Neural cell (in vitro differentiated cells): ENCODE data around the gene ERMAP. TPM values are rescaled to one million over a fixed set of nuclear protein-coding genes. Genes with fewer than 3 reads are reported as not detected.

ENCODE experiments used
- H2AFZ ChIP-seq: fragments of 200-600, 300-800 bp; sonication (generic), shearing (Covaris generic); 2 replicates; pipeline ENCODE4 v1.6.0; 2014; ENCODE audit warnings: low read depth, mild to moderate bottlenecking, antibody characterized with exemption, low read length, moderate library complexity
- H3F3A ChIP-seq: fragments of 200-600 bp; shearing (Covaris generic); 2 replicates; pipeline ENCODE4 v1.6.1; 2016; ENCODE audit warnings: mild to moderate bottlenecking, moderate library complexity, mixed read lengths, antibody characterized with exemption, low read length; ENCODE audit not compliant: insufficient read depth, poor library complexity, severe bottlenecking
- H3K27ac ChIP-seq: fragments of 200-600, 300-800 bp; sonication (generic), shearing (Covaris generic); 2 replicates; pipeline ENCODE4 v1.5.1; 2014; ENCODE audit warnings: mild to moderate bottlenecking, low read length, moderate library complexity
- H3K27me3 ChIP-seq: fragments of 300-800, 200-600 bp; sonication (generic), shearing (Covaris generic); 2 replicates; pipeline ENCODE4 v1.6.0; 2014; ENCODE audit warnings: mild to moderate bottlenecking, low read depth, low read length, moderate library complexity; ENCODE audit not compliant: insufficient read depth
- H3K36me3 ChIP-seq: fragments of 300-800, 200-600 bp; sonication (generic), shearing (Covaris generic); 2 replicates; pipeline ENCODE4 v1.5.1; 2014; ENCODE audit warnings: mild to moderate bottlenecking, antibody characterized with exemption, low read length, moderate library complexity; ENCODE audit not compliant: insufficient read depth
- H3K4me2 ChIP-seq: fragments of 300-800, 200-600 bp; sonication (generic), shearing (Covaris generic); 2 replicates; pipeline ENCODE4 v1.6.0; 2014; ENCODE audit warnings: mild to moderate bottlenecking, low read length
- H3K4me3 ChIP-seq: fragments of 300-800, 200-600 bp; sonication (generic), shearing (Covaris generic); 2 replicates; pipeline ENCODE4 v1.5.1; 2014; ENCODE audit warnings: mild to moderate bottlenecking, low read length, moderate library complexity
- H3K79me2 ChIP-seq: fragments of 200-600 bp; shearing (Covaris generic); replicated peaks from 2 replicates; pipeline ENCODE4 v1.6.0; 2014; ENCODE audit warnings: mild to moderate bottlenecking, low read length, moderate library complexity; ENCODE audit not compliant: insufficient read depth
- H3K9ac ChIP-seq: fragments of 300-800, 200-600 bp; sonication (generic), shearing (Covaris generic); 2 replicates; pipeline ENCODE4 v1.6.1; 2016; ENCODE audit warnings: mild to moderate bottlenecking, low read length, mixed read lengths
- H3K9me2 ChIP-seq: fragments of 200-600 bp; shearing (Covaris generic); 2 replicates; pipeline ENCODE4 v1.6.1; 2016; ENCODE audit warnings: mild to moderate bottlenecking, low read length, mixed read lengths; ENCODE audit not compliant: insufficient read depth
- H3K9me3 ChIP-seq: fragments of 200-600, 300-800 bp; sonication (generic), shearing (Covaris generic); 2 replicates; pipeline ENCODE4 v1.6.1; 2016; ENCODE audit warnings: mild to moderate bottlenecking, mixed run types, low read length, moderate library complexity, mixed read lengths
- H4K20me1 ChIP-seq: fragments of 200-600 bp; shearing (Covaris generic); 2 replicates; pipeline ENCODE4 v1.6.1; 2016; ENCODE audit warnings: mild to moderate bottlenecking, mixed run types; ENCODE audit not compliant: insufficient read depth
- EP300 ChIP-seq: fragments of 450-650 bp; conservative IDR thresholded peaks from 2 replicates; pipeline ENCODE4 v1.6.1; 2014; ENCODE audit warnings: antibody characterized with exemption, mild to moderate bottlenecking, moderate library complexity; ENCODE audit not compliant: poor library complexity, severe bottlenecking
- EZH2 ChIP-seq: fragments of 200-600, 300-800 bp; shearing (Covaris generic), sonication (generic); IDR thresholded peaks from 2 replicates; pipeline ENCODE4 v1.6.1; 2014; ENCODE audit warnings: antibody characterized with exemption, low read length, borderline replicate concordance, mild to moderate bottlenecking; ENCODE audit not compliant: insufficient read depth, poor library complexity, severe bottlenecking
- MXI1 ChIP-seq: fragments of 450-650 bp; conservative IDR thresholded peaks from 2 replicates; pipeline ENCODE4 v1.6.1; 2014; ENCODE audit warnings: antibody characterized with exemption, mild to moderate bottlenecking; ENCODE audit not compliant: poor library complexity, severe bottlenecking
- POLR2AphosphoS5 ChIP-seq: IDR thresholded peaks from 2 replicates; pipeline ENCODE4 v1.6.1; 2012
- RAD21 ChIP-seq: fragments of 450-650 bp; conservative IDR thresholded peaks from 2 replicates; pipeline ENCODE4 v1.6.1; 2014; ENCODE audit warnings: antibody characterized with exemption, mild to moderate bottlenecking, moderate library complexity
- SMC3 ChIP-seq: fragments of 450-650 bp; conservative IDR thresholded peaks from 2 replicates; pipeline ENCODE4 v1.6.1; 2014; ENCODE audit warnings: antibody characterized with exemption, mild to moderate bottlenecking, moderate library complexity; ENCODE audit not compliant: poor library complexity
- TAF1 ChIP-seq: IDR thresholded peaks from 2 replicates; pipeline ENCODE4 v1.6.1; 2012; ENCODE audit warnings: low read depth
- polyA plus RNA-seq: library from polyadenylated mRNA; depleted of rRNA; stranded (reverse); fragments of >200 nt; gene quantifications from 2 replicates; pipeline ENCODE4 v1.2.3, GENCODE V29; 2014
- TF ChIP-seq, protein P1 (sequence below): IDR thresholded peaks from 2 replicates; pipeline ENCODE4 v1.6.1; 2012; ENCODE audit warnings: borderline replicate concordance
- TF ChIP-seq, protein P2 (sequence below): fragments of 450-650 bp; IDR thresholded peaks from 2 replicates; pipeline ENCODE4 v1.5.1; 2014; ENCODE audit warnings: antibody characterized with exemption, mild to moderate bottlenecking, moderate library complexity; ENCODE audit not compliant: poor library complexity, severe bottlenecking

Gene ERMAP
- polyA plus RNA-seq, 1 donor from 2014 or later, result 10.6 TPM

DNA sequence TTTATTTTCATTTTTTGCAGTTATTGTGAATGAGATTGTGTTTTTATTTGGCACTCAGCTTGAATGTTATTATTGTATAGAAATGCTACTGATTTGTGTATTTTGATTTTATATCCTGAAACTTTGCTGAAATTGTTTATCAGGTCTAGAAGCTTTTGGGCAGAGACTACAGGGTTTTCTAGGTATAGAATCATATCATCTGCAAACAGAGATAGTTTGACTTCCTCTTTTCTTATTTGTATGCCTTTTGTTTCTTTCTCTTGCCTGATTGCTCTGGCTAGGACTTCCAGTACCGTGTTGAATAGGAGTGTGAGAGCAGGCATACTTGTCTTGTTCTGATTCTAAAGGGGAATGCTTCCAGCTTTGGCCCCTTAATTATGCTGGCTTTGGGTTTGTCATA, 56.7 kb downstream of the ERMAP start:
- H3F3A ChIP-seq, result no peaks in the 10 kb centered on the region
- no peaks in the 10 kb centered on the region for H3K9me2 ChIP-seq
- H3K9me3 ChIP-seq, result no peaks in the 10 kb centered on the region
- H2AFZ ChIP-seq, result no peak overlapping the region
- no peaks in the 10 kb centered on the region for H3K79me2 ChIP-seq
- no peak overlapping the region for H3K27ac ChIP-seq
- no peak overlapping the region for H3K9ac ChIP-seq
- H3K36me3 ChIP-seq, result no peaks in the 10 kb centered on the region
- H3K4me3 ChIP-seq, result no peak overlapping the region
- H3K27me3 ChIP-seq, result no peaks in the 10 kb centered on the region
- no peaks in the 10 kb centered on the region for H4K20me1 ChIP-seq
- no peak overlapping the region for H3K4me2 ChIP-seq
- TF ChIP-seq, protein P1, sequence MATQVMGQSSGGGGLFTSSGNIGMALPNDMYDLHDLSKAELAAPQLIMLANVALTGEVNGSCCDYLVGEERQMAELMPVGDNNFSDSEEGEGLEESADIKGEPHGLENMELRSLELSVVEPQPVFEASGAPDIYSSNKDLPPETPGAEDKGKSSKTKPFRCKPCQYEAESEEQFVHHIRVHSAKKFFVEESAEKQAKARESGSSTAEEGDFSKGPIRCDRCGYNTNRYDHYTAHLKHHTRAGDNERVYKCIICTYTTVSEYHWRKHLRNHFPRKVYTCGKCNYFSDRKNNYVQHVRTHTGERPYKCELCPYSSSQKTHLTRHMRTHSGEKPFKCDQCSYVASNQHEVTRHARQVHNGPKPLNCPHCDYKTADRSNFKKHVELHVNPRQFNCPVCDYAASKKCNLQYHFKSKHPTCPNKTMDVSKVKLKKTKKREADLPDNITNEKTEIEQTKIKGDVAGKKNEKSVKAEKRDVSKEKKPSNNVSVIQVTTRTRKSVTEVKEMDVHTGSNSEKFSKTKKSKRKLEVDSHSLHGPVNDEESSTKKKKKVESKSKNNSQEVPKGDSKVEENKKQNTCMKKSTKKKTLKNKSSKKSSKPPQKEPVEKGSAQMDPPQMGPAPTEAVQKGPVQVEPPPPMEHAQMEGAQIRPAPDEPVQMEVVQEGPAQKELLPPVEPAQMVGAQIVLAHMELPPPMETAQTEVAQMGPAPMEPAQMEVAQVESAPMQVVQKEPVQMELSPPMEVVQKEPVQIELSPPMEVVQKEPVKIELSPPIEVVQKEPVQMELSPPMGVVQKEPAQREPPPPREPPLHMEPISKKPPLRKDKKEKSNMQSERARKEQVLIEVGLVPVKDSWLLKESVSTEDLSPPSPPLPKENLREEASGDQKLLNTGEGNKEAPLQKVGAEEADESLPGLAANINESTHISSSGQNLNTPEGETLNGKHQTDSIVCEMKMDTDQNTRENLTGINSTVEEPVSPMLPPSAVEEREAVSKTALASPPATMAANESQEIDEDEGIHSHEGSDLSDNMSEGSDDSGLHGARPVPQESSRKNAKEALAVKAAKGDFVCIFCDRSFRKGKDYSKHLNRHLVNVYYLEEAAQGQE, result no peak
- TF ChIP-seq POLR2AphosphoS5 (no peak), RAD21 (no peak)

DNA sequence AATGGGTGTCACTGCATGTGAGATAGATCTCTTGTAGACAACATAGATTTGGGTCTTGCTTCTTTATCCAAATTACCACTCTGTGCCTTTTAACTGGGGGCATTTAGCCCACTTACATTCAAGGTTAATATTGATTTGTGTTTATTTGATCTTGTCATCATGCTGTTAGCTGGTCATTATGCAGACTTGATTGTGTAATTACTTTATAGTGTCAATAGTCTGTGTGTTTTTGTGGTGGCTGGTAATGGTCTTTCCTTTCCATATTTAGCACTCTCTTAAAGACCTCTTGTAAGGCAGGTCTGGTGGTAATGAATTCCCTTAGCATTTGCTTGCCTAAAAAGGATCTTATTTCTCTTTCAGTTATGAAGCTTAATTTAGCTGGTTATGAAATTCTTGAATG, 59.1 kb downstream of the ERMAP start:
- H3K79me2 ChIP-seq, result no peaks in the 10 kb centered on the region
- no peaks in the 10 kb centered on the region for H3K9me3 ChIP-seq
- H3K9me2 ChIP-seq, result no peaks in the 10 kb centered on the region
- H2AFZ ChIP-seq, result no peak overlapping the region
- H4K20me1 ChIP-seq, result no peaks in the 10 kb centered on the region
- no peak overlapping the region for H3K9ac ChIP-seq
- no peaks in the 10 kb centered on the region for H3K36me3 ChIP-seq
- H3K27me3 ChIP-seq, result no peaks in the 10 kb centered on the region
- H3F3A ChIP-seq, result no peaks in the 10 kb centered on the region
- no peak overlapping the region for H3K4me2 ChIP-seq
- H3K4me3 ChIP-seq, result no peak overlapping the region
- no peak overlapping the region for H3K27ac ChIP-seq
- TF ChIP-seq, protein P1, result no peak
- TF ChIP-seq EZH2, result no peak
- TF ChIP-seq SMC3, result no peak
- no peak for TF ChIP-seq TAF1
- TF ChIP-seq RAD21, result no peak
- TF ChIP-seq MXI1, result no peak
- no peak for TF ChIP-seq POLR2AphosphoS5
- TF ChIP-seq, protein P2, sequence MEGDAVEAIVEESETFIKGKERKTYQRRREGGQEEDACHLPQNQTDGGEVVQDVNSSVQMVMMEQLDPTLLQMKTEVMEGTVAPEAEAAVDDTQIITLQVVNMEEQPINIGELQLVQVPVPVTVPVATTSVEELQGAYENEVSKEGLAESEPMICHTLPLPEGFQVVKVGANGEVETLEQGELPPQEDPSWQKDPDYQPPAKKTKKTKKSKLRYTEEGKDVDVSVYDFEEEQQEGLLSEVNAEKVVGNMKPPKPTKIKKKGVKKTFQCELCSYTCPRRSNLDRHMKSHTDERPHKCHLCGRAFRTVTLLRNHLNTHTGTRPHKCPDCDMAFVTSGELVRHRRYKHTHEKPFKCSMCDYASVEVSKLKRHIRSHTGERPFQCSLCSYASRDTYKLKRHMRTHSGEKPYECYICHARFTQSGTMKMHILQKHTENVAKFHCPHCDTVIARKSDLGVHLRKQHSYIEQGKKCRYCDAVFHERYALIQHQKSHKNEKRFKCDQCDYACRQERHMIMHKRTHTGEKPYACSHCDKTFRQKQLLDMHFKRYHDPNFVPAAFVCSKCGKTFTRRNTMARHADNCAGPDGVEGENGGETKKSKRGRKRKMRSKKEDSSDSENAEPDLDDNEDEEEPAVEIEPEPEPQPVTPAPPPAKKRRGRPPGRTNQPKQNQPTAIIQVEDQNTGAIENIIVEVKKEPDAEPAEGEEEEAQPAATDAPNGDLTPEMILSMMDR, result no peak
- TF ChIP-seq EP300, result no peak
